Fibroblast of lung (primary cell): Measurements from ENCODE around the gene GLIPR2. TPM values are rescaled to one million over a fixed set of nuclear protein-coding genes. Genes with fewer than 3 reads are reported as not detected.

ENCODE experiments used
- DNase-seq, 2 donors: peaks; one replicate each; pipeline versions ENCODE4 v3.0.0 to v3.0.0-alpha.2; 2010; ENCODE audit warnings: low read depth in 2 of 2
- H2AFZ ChIP-seq: 2 replicates; pipeline ENCODE4 v1.5.1; 2012; ENCODE audit warnings: low read length, control low read depth, inconsistent platforms
- H3K27ac ChIP-seq: 2 replicates; pipeline ENCODE4 v1.5.1; 2011; ENCODE audit warnings: low read length, control low read depth; ENCODE audit not compliant: insufficient read depth
- H3K27me3 ChIP-seq: 2 replicates; pipeline ENCODE4 v1.5.1; 2011; ENCODE audit warnings: mild to moderate bottlenecking, low read length; ENCODE audit not compliant: control insufficient read depth, insufficient read depth
- H3K36me3 ChIP-seq: 2 replicates; pipeline ENCODE4 v1.5.1; 2011; ENCODE audit warnings: low read length; ENCODE audit not compliant: control insufficient read depth, insufficient read depth
- H3K4me1 ChIP-seq: 2 replicates; pipeline ENCODE4 v1.5.1; 2011; ENCODE audit warnings: low read length; ENCODE audit not compliant: control insufficient read depth, insufficient read depth; ENCODE audit errors: extremely low read depth
- H3K4me2 ChIP-seq: 2 replicates; pipeline ENCODE4 v1.5.1; 2011; ENCODE audit warnings: low read length, control low read depth; ENCODE audit not compliant: insufficient read depth; ENCODE audit errors: extremely low read depth
- H3K4me3 ChIP-seq, 4 experiments: fragments of 200-600 bp in 1 of 4; sonication (generic) in 1 of 4; replicated peaks in 1 of 4; 2 replicates each; pipeline ENCODE4 v1.5.1; 2011 to 2016; ENCODE audit warnings: low read length in 4 of 4, low read depth in 3 of 4, mild to moderate bottlenecking in 3 of 4, control low read depth in 2 of 4, inconsistent platforms in 1 of 4, mixed read lengths in 1 of 4; ENCODE audit not compliant: insufficient read depth in 1 of 4; ENCODE audit errors: control extremely low read depth in 1 of 4
- H3K79me2 ChIP-seq: 2 replicates; pipeline ENCODE4 v1.5.1; 2012; ENCODE audit warnings: mild to moderate bottlenecking, low read length, inconsistent platforms; ENCODE audit not compliant: control insufficient read depth, insufficient read depth
- H3K9ac ChIP-seq: 2 replicates; pipeline ENCODE4 v1.5.1; 2011; ENCODE audit warnings: mild to moderate bottlenecking, low read length, control low read depth; ENCODE audit not compliant: insufficient read depth
- H3K9me3 ChIP-seq: 2 replicates; pipeline ENCODE4 v1.5.1; 2012; ENCODE audit warnings: low read depth, low read length; ENCODE audit not compliant: control insufficient read depth, insufficient read depth
- H4K20me1 ChIP-seq: 2 replicates; pipeline ENCODE4 v1.5.1; 2011; ENCODE audit warnings: low read length; ENCODE audit not compliant: control insufficient read depth, insufficient read depth; ENCODE audit errors: extremely low read depth
- EZH2 ChIP-seq: IDR thresholded peaks from 2 replicates; pipeline ENCODE4 v1.5.1; 2012; ENCODE audit warnings: low read length, control low read depth, mild to moderate bottlenecking; ENCODE audit errors: missing control alignments
- polyA plus RNA-seq, 2 donors: library from polyadenylated mRNA; depleted of rRNA in 1 of 2; stranded (reverse) in 1 of 2; unstranded in 1 of 2; fragments of >200 nt; gene quantifications; 2 replicates each; pipeline ENCODE4 v1.2.1, GENCODE V29; 2011 to 2012; ENCODE audit warnings: missing spikeins in 1 of 2
- total RNA-seq: library from RNA; depleted of rRNA; stranded (reverse); fragments of >200 nt; gene quantifications from 2 replicates; pipeline ENCODE4 v1.2.1, GENCODE V29; 2014
- TF ChIP-seq, protein P1 (sequence below), 2 donors: IDR thresholded peaks in 1 of 2; conservative IDR thresholded peaks in 1 of 2; 1 replicate in 1 of 2; 2 replicates in 1 of 2; pipeline ENCODE4 v1.5.1; 2011 to 2012; ENCODE audit warnings: low read length in 2 of 2, control low read depth in 1 of 2, inconsistent platforms in 1 of 2, low read depth in 1 of 2, mild to moderate bottlenecking in 1 of 2

Gene GLIPR2
- total and polyA plus RNA-seq, 2 donors (not counting 1 experiment from before 2014, with no cell fraction given), result 40.0 to 108 TPM

- Histone ChIP-seq H3K27ac (peak overlapping the region; percentile 76), H3K79me2 (no peaks in the 10 kb centered on the region), H3K4me2 (no peak overlapping the region), H3K36me3 (peaks cover 3% of the 10 kb centered on the region), H3K9me3 (no peaks in the 10 kb centered on the region), H3K4me1 (peaks cover 15% of the 10 kb centered on the region), H3K9ac (no peak overlapping the region), H3K4me3 (no peak overlapping the region), H4K20me1 (no peaks in the 10 kb centered on the region), H2AFZ (no peak overlapping the region), H3K27me3 (no peaks in the 10 kb centered on the region)
- TF ChIP-seq, protein P1, sequence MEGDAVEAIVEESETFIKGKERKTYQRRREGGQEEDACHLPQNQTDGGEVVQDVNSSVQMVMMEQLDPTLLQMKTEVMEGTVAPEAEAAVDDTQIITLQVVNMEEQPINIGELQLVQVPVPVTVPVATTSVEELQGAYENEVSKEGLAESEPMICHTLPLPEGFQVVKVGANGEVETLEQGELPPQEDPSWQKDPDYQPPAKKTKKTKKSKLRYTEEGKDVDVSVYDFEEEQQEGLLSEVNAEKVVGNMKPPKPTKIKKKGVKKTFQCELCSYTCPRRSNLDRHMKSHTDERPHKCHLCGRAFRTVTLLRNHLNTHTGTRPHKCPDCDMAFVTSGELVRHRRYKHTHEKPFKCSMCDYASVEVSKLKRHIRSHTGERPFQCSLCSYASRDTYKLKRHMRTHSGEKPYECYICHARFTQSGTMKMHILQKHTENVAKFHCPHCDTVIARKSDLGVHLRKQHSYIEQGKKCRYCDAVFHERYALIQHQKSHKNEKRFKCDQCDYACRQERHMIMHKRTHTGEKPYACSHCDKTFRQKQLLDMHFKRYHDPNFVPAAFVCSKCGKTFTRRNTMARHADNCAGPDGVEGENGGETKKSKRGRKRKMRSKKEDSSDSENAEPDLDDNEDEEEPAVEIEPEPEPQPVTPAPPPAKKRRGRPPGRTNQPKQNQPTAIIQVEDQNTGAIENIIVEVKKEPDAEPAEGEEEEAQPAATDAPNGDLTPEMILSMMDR (conservative IDR thresholded peaks at IDR 0.05 in 1 of 2, IDR thresholded peaks at IDR 0.05 in 1 of 2; ENCODE audit: low read depth in 1 of 2, low read length in 2 of 2), result no peak
- no peak for DNase-seq
Observed at GRCh38 chr9:36153746-36154145, 17.2 kb downstream of the GLIPR2 start.

- Histone ChIP-seq H3K36me3 (peaks cover under 1% of the 10 kb centered on the region), H3K4me3 (no peak overlapping the region)
Observed at GRCh38 chr9:36154331-36154952, 17.9 kb downstream of the GLIPR2 start.

DNA sequence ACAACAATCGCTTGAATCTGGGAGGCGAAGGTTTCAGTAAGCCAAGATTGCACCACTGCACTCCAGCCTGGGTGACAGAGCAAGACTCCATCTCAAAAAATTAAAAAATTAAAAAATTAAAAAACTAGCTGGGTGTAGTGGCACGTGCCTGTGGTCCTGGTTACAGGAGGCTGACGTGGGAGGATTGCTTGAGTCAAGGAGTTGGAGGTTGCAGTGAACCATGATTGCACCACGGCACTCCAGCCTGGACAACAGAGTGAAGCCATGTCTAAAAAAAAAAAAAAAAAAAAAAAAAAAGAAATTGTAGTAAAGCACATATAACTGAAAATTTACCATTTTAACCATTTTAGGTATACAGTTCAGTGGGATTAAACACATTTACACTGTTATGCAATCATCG lies 19.6 kb downstream of the GLIPR2 start:
- DNase-seq, result no peak
- Histone ChIP-seq H3K27ac (no peak overlapping the region), H3K4me1 (peaks cover 9% of the 10 kb centered on the region), H2AFZ (no peak overlapping the region), H3K79me2 (no peaks in the 10 kb centered on the region), H4K20me1 (no peaks in the 10 kb centered on the region), H3K4me3 (no peak overlapping the region), H3K9me3 (no peaks in the 10 kb centered on the region), H3K36me3 (no peaks in the 10 kb centered on the region), H3K4me2 (no peak overlapping the region), H3K9ac (no peak overlapping the region), H3K27me3 (no peaks in the 10 kb centered on the region)
- TF ChIP-seq, protein P1 (conservative IDR thresholded peaks at IDR 0.05 in 1 of 2, IDR thresholded peaks at IDR 0.05 in 1 of 2; ENCODE audit: low read depth in 1 of 2, low read length in 2 of 2), result no peak
- no peak for TF ChIP-seq EZH2

More at GRCh38 chr9:36154331-36154952, 17.9 kb downstream of the GLIPR2 start:
- Histone ChIP-seq H3K9ac (peak overlapping the region; percentile 21), H2AFZ (peak overlapping the region; percentile 13), H4K20me1 (no peaks in the 10 kb centered on the region), H3K27me3 (no peaks in the 10 kb centered on the region), H3K4me1 (peaks cover 8% of the 10 kb centered on the region), H3K4me2 (peak overlapping the region; percentile 52), H3K9me3 (no peaks in the 10 kb centered on the region), H3K27ac (peak overlapping the region; percentile 76), H3K79me2 (no peaks in the 10 kb centered on the region)
- TF ChIP-seq EZH2, result no peak
- TF ChIP-seq, protein P1 (conservative IDR thresholded peaks at IDR 0.05 in 1 of 2, IDR thresholded peaks at IDR 0.05 in 1 of 2; ENCODE audit: low read depth in 1 of 2, low read length in 2 of 2), result no peak
- peak; percentile 65 to 66 for DNase-seq
